ENCODE data around the gene SNX8.

SNX8 gene

DNA sequence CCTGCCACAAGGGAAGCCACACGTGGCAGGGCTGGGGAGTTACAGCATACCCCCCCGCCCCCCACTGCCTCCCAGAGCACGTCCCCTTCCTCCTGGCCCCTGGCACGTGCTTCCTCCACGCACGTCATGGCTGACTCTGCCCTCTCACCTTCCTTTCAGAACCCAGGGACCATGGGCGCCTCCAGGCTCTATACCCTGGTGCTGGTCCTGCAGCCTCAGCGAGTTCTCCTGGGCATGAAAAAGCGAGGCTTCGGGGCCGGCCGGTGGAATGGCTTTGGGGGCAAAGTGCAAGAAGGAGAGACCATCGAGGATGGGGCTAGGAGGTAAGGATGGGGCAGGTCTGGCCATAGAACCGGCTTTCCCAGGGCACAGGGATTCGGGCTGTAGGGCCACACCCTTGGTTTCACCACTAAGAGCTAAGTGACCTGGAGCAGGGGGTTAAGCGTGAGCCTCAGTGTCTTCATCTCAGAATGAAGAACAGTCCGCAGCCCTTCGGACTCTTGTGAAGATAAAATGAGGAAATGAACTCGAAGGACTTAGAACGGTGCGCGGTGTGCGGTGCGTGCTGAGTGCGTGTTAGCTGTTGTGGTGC lies 69.7 kb downstream of the SNX8 start:
- no peak overlapping the region for H3K4me3 ChIP-seq (ENCODE audit: low read length)
- TF ChIP-seq, protein P1, sequence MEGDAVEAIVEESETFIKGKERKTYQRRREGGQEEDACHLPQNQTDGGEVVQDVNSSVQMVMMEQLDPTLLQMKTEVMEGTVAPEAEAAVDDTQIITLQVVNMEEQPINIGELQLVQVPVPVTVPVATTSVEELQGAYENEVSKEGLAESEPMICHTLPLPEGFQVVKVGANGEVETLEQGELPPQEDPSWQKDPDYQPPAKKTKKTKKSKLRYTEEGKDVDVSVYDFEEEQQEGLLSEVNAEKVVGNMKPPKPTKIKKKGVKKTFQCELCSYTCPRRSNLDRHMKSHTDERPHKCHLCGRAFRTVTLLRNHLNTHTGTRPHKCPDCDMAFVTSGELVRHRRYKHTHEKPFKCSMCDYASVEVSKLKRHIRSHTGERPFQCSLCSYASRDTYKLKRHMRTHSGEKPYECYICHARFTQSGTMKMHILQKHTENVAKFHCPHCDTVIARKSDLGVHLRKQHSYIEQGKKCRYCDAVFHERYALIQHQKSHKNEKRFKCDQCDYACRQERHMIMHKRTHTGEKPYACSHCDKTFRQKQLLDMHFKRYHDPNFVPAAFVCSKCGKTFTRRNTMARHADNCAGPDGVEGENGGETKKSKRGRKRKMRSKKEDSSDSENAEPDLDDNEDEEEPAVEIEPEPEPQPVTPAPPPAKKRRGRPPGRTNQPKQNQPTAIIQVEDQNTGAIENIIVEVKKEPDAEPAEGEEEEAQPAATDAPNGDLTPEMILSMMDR (conservative IDR thresholded peaks at IDR 0.05; ENCODE audit: low read depth, low read length) = no peak
- no peak for DNase-seq (ENCODE audit: low read depth)

DNA sequence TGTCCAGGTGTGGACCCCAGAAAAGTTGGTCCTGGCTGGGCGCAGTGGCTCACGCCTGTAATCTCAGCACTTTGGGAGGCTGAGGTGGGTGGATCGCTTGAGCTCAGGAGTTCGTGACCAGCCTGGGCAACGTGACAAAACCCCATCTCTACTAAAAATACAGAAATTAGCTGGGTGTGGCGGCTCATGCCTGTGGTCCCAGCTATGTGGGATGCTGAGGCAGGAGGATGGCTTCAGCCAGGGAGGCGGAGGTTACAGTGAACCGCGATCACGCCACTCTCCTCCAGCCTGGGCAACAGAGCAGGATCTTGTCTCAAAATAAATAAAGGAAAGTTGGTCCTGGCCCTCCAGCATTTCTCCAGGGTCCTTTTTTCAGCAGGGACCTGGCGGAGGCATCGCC lies 70.8 kb downstream of the SNX8 start:
- no peak overlapping the region for H3K4me3 ChIP-seq (ENCODE audit: low read length)
- TF ChIP-seq, protein P1 (conservative IDR thresholded peaks at IDR 0.05; ENCODE audit: low read depth, low read length) = no peak

DNA sequence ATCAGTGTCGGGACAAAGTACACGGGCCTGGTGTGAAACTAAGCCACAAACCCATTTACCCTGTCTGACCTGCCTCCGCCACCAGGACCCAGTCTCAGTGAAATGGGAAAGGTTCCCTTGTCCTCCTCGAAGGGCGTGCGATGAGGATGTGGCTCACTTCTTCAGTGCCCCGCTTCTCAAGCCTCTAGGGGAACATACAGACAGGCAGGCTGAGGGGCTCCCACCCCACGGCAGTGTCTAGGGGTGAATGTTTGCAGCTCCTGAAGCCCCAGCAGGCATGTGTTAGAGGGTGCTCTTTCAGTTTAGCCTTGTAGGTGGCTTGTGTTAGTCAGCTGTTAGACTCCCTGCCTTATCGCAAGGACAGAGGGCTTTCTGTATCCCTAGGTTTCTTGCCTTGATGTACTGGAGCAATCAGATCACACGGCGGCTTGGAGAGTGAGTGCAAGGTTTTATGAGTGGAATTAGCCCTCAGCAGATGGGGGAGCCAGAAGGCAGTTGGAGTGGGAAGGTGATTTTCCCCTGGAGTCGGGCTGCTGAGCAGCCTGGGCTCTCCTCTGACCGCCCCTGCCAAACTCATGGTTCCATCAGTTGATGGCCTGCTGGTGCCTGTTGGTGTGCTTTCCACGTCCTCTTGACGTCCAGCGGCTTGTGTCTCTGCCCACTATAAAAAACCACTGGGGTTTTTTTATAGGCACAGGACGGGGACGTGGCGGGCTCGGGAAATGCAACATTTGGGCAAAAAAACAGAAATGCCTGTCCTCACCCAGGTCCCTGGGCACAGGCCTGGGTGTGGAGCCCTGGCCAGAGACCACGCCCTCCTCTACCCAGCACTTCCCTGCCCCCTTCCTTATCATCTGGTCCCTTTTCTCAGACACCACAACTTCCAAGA lies 71.5 kb downstream of the SNX8 start:
- TF ChIP-seq, protein P1 (conservative IDR thresholded peaks at IDR 0.05; ENCODE audit: low read depth, low read length) = peak; percentile 4
- H3K4me3 ChIP-seq (ENCODE audit: low read length) = peak overlapping the region; percentile 86
- no peak for DNase-seq (ENCODE audit: low read depth)

More for the DNA sequence above, 70.8 kb downstream of the SNX8 start:
- no peak for DNase-seq (ENCODE audit: low read depth)

DNA sequence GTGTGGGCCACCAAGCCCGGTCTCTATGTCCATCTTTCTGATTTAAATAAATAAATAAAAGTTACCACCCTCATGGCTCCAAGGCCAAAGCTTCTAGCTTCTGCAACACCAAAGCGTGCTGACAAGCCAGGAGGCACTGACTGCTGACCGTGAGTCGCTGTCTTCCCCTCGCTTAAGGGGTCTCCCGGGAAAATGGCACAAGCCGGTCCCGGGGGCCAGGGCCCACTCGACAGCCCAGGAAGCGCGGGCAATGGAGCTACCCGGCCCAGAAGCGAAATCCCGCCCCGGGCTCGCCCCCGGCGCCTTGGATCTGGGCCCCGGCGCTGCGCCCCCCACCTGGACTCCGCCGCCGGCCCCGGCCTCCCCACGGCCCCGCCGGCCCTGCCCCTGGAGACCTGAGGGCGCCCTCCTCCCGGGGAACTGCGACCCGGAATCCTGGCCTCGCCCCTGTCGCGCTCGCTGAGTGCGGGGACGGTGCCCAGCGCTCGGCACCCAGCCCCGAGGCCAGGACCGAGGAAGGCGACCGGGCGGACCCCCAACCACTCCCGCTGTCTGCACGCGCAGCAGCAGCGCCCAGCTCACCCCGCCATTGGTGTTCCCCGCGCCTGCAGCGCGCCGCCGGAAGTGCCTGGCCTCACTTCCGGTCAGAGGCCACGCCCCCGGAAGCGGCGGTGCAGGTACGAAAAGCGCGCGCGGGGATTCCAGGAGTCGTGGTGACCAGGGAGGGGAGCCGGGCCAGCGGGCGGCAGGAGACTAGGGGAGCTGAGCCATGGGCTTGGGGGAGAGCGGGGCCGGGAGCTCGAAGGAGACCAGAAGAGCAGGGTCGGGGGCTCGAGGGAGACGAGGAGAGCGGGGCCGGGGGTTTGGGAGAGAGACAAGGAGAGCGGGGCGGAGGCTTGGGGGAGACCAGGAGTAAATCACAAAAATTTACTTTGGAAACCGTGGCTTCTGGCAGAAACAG lies 72.4 kb downstream of the SNX8 start, which contains the start of the genes MRM2 and NUDT1:
Gene MRM2, minus strand, starts transcription at position 626 of the 961 bp plus-strand sequence. Its CDS starts 36 bp downstream, at position 590.
Gene NUDT1, plus strand, starts transcription at position 647 of the 961 bp plus-strand sequence. CDS start 2,349 bp downstream, outside the sequence.
- no peak for DNase-seq (ENCODE audit: low read depth)
- peak within 1 kb of the TSS; percentile 86 for H3K4me3 ChIP-seq (ENCODE audit: low read length)
- TF ChIP-seq, protein P1 (conservative IDR thresholded peaks at IDR 0.05; ENCODE audit: low read depth, low read length) = no peak

DNA sequence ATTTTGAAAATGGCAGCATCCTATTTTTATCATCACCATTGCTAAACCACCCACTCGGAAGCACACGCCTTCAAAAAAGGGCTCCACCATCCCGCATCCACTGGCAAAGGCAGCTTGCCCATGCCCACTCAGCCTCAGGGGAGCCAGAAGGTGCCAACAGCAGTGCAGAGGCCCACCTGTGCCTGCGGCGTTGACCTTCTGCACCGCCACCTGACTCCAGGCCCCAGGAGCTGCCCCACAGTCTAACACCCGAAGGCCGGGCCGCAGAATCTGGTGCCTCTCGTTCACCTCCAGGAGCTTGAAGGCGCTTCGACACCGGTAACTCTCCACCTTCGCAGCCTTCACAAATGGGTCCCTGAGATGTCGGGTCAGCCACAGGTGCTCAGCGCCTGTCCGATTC lies 75.0 kb downstream of the SNX8 start:
- no peak for DNase-seq (ENCODE audit: low read depth)
- no peak overlapping the region for H3K4me3 ChIP-seq (ENCODE audit: low read length)
- TF ChIP-seq, protein P1 (conservative IDR thresholded peaks at IDR 0.05; ENCODE audit: low read depth, low read length) = no peak

DNA sequence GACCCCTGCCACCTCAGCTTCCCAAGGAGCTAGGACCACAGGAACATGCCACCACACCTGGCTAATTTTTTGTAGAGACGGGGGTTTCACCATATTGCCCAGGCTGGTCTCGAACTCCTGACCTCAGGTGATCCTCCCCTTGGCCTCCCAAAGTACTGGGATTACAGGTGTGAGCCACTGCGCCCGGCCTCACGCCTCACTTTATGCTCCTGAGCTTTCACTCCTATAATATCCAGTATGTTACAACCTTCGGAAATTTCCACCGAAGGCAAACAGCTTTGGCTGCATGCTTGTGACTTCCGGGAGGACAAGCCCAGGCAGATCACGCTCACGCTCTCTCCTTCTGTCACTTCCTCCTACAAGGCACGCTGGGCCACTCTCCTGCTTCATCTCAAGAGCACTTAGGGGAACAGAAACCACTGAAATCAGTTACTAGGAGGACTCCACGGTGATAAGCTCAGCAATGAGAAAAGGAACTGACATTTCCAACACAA lies 77.1 kb downstream of the SNX8 start:
- H3K4me3 ChIP-seq (ENCODE audit: low read length) = no peak overlapping the region
- TF ChIP-seq, protein P1 (conservative IDR thresholded peaks at IDR 0.05; ENCODE audit: low read depth, low read length) = no peak
- no peak for DNase-seq (ENCODE audit: low read depth)

Data from retinal pigment epithelial cell (primary cell).